Ishikawa (cell line): ENCODE measurements around the gene ASPRV1.

ENCODE experiments used
- CEBPB ChIP-seq: IDR thresholded peaks from 2 replicates; pipeline ENCODE4 v1.6.1; 2012
- CREB1 ChIP-seq: IDR thresholded peaks from 2 replicates; pipeline ENCODE4 v1.6.1; 2012; ENCODE audit warnings: low read depth
- EP300 ChIP-seq: IDR thresholded peaks from 2 replicates; pipeline ENCODE4 v1.6.1; 2012; ENCODE audit warnings: borderline replicate concordance
- FOXM1 ChIP-seq: IDR thresholded peaks from 2 replicates; pipeline ENCODE4 v1.6.1; 2012; ENCODE audit warnings: low read depth, borderline replicate concordance
- NFIC ChIP-seq: IDR thresholded peaks from 2 replicates; pipeline ENCODE4 v1.6.1; 2012
- TAF1 ChIP-seq: IDR thresholded peaks from 2 replicates; pipeline ENCODE4 v1.6.1; 2012; ENCODE audit warnings: low read depth, mild to moderate bottlenecking
- TEAD4 ChIP-seq: IDR thresholded peaks from 2 replicates; pipeline ENCODE4 v1.6.1; 2012
- YY1 ChIP-seq: IDR thresholded peaks from 2 replicates; pipeline ENCODE4 v1.6.1; 2012; ENCODE audit warnings: low read depth
- TF ChIP-seq, protein P1 (sequence below): IDR thresholded peaks from 2 replicates; pipeline ENCODE4 v1.6.1; 2012; ENCODE audit warnings: low read depth, mild to moderate bottlenecking
- TF ChIP-seq, protein P2 (sequence below): IDR thresholded peaks from 2 replicates; pipeline ENCODE4 v1.6.1; 2012

- TF ChIP-seq, protein P1, sequence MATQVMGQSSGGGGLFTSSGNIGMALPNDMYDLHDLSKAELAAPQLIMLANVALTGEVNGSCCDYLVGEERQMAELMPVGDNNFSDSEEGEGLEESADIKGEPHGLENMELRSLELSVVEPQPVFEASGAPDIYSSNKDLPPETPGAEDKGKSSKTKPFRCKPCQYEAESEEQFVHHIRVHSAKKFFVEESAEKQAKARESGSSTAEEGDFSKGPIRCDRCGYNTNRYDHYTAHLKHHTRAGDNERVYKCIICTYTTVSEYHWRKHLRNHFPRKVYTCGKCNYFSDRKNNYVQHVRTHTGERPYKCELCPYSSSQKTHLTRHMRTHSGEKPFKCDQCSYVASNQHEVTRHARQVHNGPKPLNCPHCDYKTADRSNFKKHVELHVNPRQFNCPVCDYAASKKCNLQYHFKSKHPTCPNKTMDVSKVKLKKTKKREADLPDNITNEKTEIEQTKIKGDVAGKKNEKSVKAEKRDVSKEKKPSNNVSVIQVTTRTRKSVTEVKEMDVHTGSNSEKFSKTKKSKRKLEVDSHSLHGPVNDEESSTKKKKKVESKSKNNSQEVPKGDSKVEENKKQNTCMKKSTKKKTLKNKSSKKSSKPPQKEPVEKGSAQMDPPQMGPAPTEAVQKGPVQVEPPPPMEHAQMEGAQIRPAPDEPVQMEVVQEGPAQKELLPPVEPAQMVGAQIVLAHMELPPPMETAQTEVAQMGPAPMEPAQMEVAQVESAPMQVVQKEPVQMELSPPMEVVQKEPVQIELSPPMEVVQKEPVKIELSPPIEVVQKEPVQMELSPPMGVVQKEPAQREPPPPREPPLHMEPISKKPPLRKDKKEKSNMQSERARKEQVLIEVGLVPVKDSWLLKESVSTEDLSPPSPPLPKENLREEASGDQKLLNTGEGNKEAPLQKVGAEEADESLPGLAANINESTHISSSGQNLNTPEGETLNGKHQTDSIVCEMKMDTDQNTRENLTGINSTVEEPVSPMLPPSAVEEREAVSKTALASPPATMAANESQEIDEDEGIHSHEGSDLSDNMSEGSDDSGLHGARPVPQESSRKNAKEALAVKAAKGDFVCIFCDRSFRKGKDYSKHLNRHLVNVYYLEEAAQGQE, result no peak
- TF ChIP-seq, protein P2, sequence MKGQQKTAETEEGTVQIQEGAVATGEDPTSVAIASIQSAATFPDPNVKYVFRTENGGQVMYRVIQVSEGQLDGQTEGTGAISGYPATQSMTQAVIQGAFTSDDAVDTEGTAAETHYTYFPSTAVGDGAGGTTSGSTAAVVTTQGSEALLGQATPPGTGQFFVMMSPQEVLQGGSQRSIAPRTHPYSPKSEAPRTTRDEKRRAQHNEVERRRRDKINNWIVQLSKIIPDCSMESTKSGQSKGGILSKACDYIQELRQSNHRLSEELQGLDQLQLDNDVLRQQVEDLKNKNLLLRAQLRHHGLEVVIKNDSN, result no peak
- TF ChIP-seq YY1 (peak; percentile 63; the same call in 1 of the 2 replicates), EP300 (no peak), CEBPB (no peak), TEAD4 (no peak), NFIC (no peak), TAF1 (peak; percentile 29; the same call in 1 of the 2 replicates), CREB1 (no peak), FOXM1 (no peak)
Measured at GRCh38 chr2:69914950-69915945, 46.2 kb downstream of the ASPRV1 start, which contains the start of gene MXD1.
